Uterus (tissue), 2 donors: ENCODE data around the gene TPI1.

Source experiments
- POLR2A ChIP-seq, 2 donors: fragments of 450-650 bp; IDR thresholded peaks; one replicate each; pipeline ENCODE4 v1.6.1; 2016; ENCODE audit warnings: antibody characterized with exemption in 2 of 2, mild to moderate bottlenecking in 1 of 2, moderate library complexity in 1 of 2
- TF ChIP-seq, protein P1 (sequence below), 4 experiments: fragments of 200-600 bp in 2 of 4; fragments of 450-650 bp in 2 of 4; sonication (generic) in 2 of 4; IDR thresholded peaks; one replicate each; pipeline ENCODE4 v1.5.1; 2016 to 2019; ENCODE audit warnings: antibody characterized with exemption in 4 of 4, mild to moderate bottlenecking in 2 of 4, moderate library complexity in 1 of 4

DNA sequence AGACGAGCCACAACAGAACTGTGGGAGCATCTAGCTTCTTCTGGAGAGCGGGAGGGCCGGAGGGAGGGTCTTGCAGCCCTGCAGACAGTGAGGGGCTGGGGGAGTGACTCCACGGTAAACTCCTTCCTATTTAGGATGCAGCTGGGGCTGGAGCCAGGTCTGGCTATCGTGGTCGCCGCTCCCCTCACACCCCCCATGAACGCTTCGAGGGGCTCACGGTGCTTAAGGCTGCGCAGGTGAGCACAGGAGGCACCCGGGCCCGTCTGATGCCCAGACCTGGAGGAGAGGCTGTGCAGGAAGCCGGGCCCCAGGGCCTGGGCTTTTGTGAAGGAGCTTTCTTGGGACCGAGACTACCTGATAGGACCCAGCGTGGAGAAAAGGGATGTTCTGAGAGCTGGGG is 30.5 kb upstream of the TPI1 start:
- no peak for TF ChIP-seq POLR2A (IDR thresholded peaks at IDR 0.05)
- TF ChIP-seq, protein P1, sequence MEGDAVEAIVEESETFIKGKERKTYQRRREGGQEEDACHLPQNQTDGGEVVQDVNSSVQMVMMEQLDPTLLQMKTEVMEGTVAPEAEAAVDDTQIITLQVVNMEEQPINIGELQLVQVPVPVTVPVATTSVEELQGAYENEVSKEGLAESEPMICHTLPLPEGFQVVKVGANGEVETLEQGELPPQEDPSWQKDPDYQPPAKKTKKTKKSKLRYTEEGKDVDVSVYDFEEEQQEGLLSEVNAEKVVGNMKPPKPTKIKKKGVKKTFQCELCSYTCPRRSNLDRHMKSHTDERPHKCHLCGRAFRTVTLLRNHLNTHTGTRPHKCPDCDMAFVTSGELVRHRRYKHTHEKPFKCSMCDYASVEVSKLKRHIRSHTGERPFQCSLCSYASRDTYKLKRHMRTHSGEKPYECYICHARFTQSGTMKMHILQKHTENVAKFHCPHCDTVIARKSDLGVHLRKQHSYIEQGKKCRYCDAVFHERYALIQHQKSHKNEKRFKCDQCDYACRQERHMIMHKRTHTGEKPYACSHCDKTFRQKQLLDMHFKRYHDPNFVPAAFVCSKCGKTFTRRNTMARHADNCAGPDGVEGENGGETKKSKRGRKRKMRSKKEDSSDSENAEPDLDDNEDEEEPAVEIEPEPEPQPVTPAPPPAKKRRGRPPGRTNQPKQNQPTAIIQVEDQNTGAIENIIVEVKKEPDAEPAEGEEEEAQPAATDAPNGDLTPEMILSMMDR (IDR thresholded peaks at IDR 0.05), result no peak
